AG08395 (cell line): ENCODE measurements around the gene TSPOAP1.

Experiments
- DNase-seq: peaks from one replicate; pipeline ENCODE4 v3.0.0; 2012; ENCODE audit warnings: mixed read lengths, low spot score

Gene TSPOAP1

GRCh38 chr17:58277802-58278595, 50.6 kb downstream of the TSPOAP1 start:
- no peak for DNase-seq

- DNase-seq, result no peak
Observed at GRCh38 chr17:58277107-58277801, 51.3 kb downstream of the TSPOAP1 start.

- no peak for DNase-seq
Observed at GRCh38 chr17:58276423-58276822, 52.2 kb downstream of the TSPOAP1 start.

GRCh38 chr17:58275417-58275816, 53.2 kb downstream of the TSPOAP1 start:
- DNase-seq, result no peak

GRCh38 chr17:58273453-58274104, 55.0 kb downstream of the TSPOAP1 start:
- DNase-seq, result no peak

- DNase-seq, result no peak
Observed at GRCh38 chr17:58272367-58273280, 56.0 kb downstream of the TSPOAP1 start.

GRCh38 chr17:58271216-58271931, 57.2 kb downstream of the TSPOAP1 start:
- no peak for DNase-seq

GRCh38 chr17:58270476-58271215, 57.9 kb downstream of the TSPOAP1 start:
- no peak for DNase-seq

GRCh38 chr17:58269557-58270291, 58.9 kb downstream of the TSPOAP1 start:
- no peak for DNase-seq

GRCh38 chr17:58268774-58269556, 59.6 kb downstream of the TSPOAP1 start:
- DNase-seq, result no peak

- no peak for DNase-seq
Observed at GRCh38 chr17:58268326-58268725, 60.3 kb downstream of the TSPOAP1 start.

- no peak for DNase-seq
Observed at GRCh38 chr17:58267347-58268324, 61.0 kb downstream of the TSPOAP1 start.

GRCh38 chr17:58265902-58266875, 62.4 kb downstream of the TSPOAP1 start:
- no peak for DNase-seq

GRCh38 chr17:58265271-58265670, 63.3 kb downstream of the TSPOAP1 start:
- no peak for DNase-seq

GRCh38 chr17:58264407-58265103, 64.0 kb downstream of the TSPOAP1 start:
- no peak for DNase-seq

- no peak for DNase-seq
Observed at GRCh38 chr17:58263773-58264172, 64.8 kb downstream of the TSPOAP1 start.
